ENCODE measurements around the gene SLC26A9. TPM values are rescaled to one million over a fixed set of nuclear protein-coding genes. Genes with fewer than 3 reads are reported as not detected.

Gene SLC26A9
- total and polyA plus RNA-seq, 10 of the 15 experiments (the other 5 are each of a cell fraction or from before 2014, with no cell fraction given): 0.09 to 0.40 (median 0.17) TPM

GRCh38 chr1:205976036-205976435, 32.8 kb upstream of the SLC26A9 start:
- no TSS peak for BruUV-seq (replicated peaks)
- no peak for TF ChIP-seq SMC3 (IDR thresholded peaks at IDR 0.05; ENCODE audit: borderline replicate concordance, low read length)
- TF ChIP-seq NR2C2 (IDR thresholded peaks at IDR 0.05; ENCODE audit: borderline replicate concordance, control insufficient read depth, insufficient read length, low read depth): no peak
- no peak for TF ChIP-seq IKZF2 (IDR thresholded peaks at IDR 0.05)
- no peak for TF ChIP-seq KAT2A (conservative IDR thresholded peaks at IDR 0.05; ENCODE audit: control insufficient read depth, low read depth, low read length)
- TF ChIP-seq SKIL (IDR thresholded peaks at IDR 0.05; ENCODE audit: low read depth, poor library complexity, severe bottlenecking): no peak
- no peak for TF ChIP-seq NRF1 (conservative IDR thresholded peaks at IDR 0.05; ENCODE audit: low read depth, low read length)
- no peak for TF ChIP-seq MTA3 (IDR thresholded peaks at IDR 0.05; ENCODE audit: borderline replicate concordance, low read length)
- TF ChIP-seq BCL3 (IDR thresholded peaks at IDR 0.05; ENCODE audit: borderline replicate concordance, insufficient read depth, low read depth, low read length, poor library complexity, severe bottlenecking): no peak
- no peak for TF ChIP-seq E2F8 (IDR thresholded peaks at IDR 0.05; ENCODE audit: low read depth, partially characterized antibody)
- TF ChIP-seq ZNF384 (IDR thresholded peaks at IDR 0.05; ENCODE audit: borderline replicate concordance, low read depth, low read length): no peak
- in situ Hi-C loops (cut with MboI): no loop called here
- ATAC-seq (no peak), FAIRE-seq (no peak), DNase-seq (ENCODE audit: low read depth, low spot score) (no peak)
- Histone ChIP-seq H4K20me1 (ENCODE audit: control insufficient read depth, insufficient read depth) (no peaks in the 10 kb centered on the region), H3K4me2 (ENCODE audit: control insufficient read depth, insufficient read depth) (no peak overlapping the region), H2AFZ (ENCODE audit: control insufficient read depth, low read depth, low read length) (no peak overlapping the region), H3K36me3 (ENCODE audit: control insufficient read depth in 2 of 2, insufficient read depth in 2 of 2, low read length in 1 of 2) (no peaks in the 10 kb centered on the region), H3K27ac (ENCODE audit: control insufficient read depth, insufficient read depth) (no peak overlapping the region), H3K9ac (ENCODE audit: control insufficient read depth, insufficient read depth, low read length) (no peak overlapping the region), H3K79me2 (ENCODE audit: control insufficient read depth, insufficient read depth, low read length) (no peaks in the 10 kb centered on the region), H3K4me1 (ENCODE audit: control insufficient read depth, insufficient read depth, low read length) (no peaks in the 10 kb centered on the region), H3K9me3 (replicated peaks; ENCODE audit: control insufficient read depth, insufficient read depth, low read length) (no peaks in the 10 kb centered on the region), H3K4me3 (no peak overlapping the region), H3K27me3 (replicated peaks in 1 of 2; ENCODE audit: control insufficient read depth in 2 of 2, insufficient read depth in 2 of 2, low read length in 1 of 2) (no peaks in the 10 kb centered on the region; a peak in 1 of 4 replicates)
- 13% methylated on average over 4 of the region's 4 CpGs for WGBS (ENCODE audit: insufficient coverage, insufficient replicate concordance, low lambda C conversion rate, missing lambda C conversion rate)
- ChIA-PET CTCF (interaction anchor here (1.2 to 5.6 kb wide), 8 partner anchors 8 to 384 kb away, joined by 5 to 230 read pairs (median 52); no protein-coding TSS in a partner anchor), RAD21 (ENCODE audit: unreplicated experiment) (interaction anchor here (2.2 to 4.8 kb wide), 4 partner anchors 57 to 384 kb away, joined by 21 to 158 read pairs (median 138); no protein-coding TSS in a partner anchor), POLR2A (no interaction called here), SMC1A (ENCODE audit: uncharacterized antibody, unreplicated experiment) (interaction anchor here (1.1 to 5.1 kb wide), 6 partner anchors 57 to 318 kb away, joined by 3 to 110 read pairs (median 58); no protein-coding TSS in a partner anchor)
- intact Hi-C loops (cut with micrococcal nuclease; ENCODE audit: unreplicated experiment): loop anchor here (5.0 kb wide), 1 partner anchor 384 kb away; no protein-coding TSS in a partner anchor
